ENCODE data around the gene C10orf53. TPM values are rescaled to one million over a fixed set of nuclear protein-coding genes. Genes with fewer than 3 reads are reported as not detected.

C10orf53 gene
- total RNA-seq, 2 experiments from 2014 or later: not detected

DNA sequence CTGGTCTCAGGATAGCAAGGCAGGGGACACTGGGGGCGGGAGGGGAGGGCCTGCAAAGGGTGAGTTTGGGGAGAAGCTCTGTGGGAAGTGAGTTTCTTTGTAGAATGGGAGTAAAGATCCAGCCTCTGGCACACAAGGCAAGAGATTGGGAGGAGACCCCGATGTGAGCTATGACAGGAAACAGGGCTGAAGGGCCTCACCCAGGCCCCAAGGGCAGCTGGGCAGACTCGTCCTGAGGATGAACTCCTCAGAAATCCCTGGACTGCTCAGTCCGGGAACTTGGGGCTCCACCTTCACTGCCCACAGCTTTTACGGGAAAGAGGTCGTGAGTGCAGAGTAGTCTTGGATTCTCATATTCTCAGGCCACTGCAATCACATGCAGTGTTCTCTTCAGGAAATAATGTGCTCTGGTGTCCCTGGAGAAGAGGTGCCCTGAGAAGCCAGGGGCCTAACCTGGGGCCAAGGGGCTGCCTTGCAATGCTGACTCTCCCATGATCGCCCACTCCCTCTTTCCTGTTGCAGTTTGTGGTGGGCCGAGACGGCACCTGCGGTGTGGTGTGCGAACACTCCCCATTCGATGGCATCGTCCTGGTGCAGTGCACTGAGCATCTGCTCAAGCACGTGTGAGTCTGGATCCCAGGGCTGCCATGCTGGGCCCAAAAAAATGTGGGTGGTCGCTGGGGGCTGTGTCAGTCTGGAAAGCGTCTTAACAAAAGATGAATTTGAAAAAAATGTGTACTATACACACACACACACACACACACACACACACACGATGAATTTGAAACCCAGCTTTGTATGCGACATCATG is 31.3 kb upstream of the C10orf53 start:
- CTCF ChIA-PET: no interaction called here
- no peak overlapping the region for H3K27ac Mint-ChIP-seq
- H3K27me3 Mint-ChIP-seq: peaks cover 22% of the 10 kb centered on the region
- peaks cover 26% of the 10 kb centered on the region for H3K4me1 Mint-ChIP-seq
- peak; percentile 34 for DNase-seq
- no peak for ATAC-seq
- H3K36me3 Mint-ChIP-seq: no peaks in the 10 kb centered on the region
- no peak overlapping the region for H3K4me3 Mint-ChIP-seq
- no peaks in the 10 kb centered on the region for H3K9me3 Mint-ChIP-seq (ENCODE audit: low read depth)

- CTCF ChIA-PET: no interaction called here
- Mint-ChIP-seq H3K4me3 (peak overlapping the region; percentile 4), H3K36me3 (no peaks in the 10 kb centered on the region), H3K9me3 (ENCODE audit: low read depth) (no peaks in the 10 kb centered on the region), H3K27ac (peak overlapping the region; percentile 70), H3K27me3 (peaks cover 22% of the 10 kb centered on the region), H3K4me1 (peaks cover 26% of the 10 kb centered on the region)
- ATAC-seq (peak; percentile 84), DNase-seq (peak; percentile 87)
Observed at GRCh38 chr10:49649294-49649693, 30.2 kb upstream of the C10orf53 start.

DNA sequence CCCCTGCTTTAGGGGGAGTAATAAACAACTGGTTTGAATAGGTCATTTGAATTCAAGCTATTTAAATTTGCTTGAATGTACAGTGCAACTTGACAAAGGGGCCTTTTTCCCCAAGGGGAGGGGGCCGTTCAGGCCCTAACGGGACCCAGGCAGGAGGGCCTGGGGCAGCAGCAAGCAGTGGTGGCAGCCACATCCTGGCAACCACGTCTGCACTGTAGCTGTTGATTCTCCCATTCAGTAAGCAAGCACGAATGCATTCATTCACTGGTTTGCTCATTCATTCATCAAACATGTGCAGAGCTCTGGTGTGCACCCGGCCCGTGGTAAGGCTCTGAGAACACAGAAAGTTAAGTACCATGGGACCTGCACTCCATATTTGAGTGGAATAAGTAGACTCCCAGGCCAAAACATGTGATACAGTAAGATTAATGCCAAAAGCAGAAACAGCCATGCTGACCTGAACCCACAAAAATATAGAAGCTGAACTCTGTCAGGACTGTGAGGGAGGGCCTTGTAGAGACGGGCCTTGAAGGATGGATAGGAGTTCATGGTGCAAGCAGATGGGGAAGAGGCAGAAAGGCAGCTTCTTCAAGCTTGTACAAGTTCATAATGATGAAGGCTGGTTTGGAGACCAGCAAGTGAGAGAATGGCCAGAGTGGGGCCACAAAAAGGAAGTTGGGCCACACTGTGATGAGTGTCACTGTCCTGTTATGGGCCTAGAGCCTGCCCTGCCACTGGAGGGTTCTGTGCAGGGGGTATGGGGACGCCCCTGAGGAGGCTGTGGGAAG is 29.3 kb upstream of the C10orf53 start:
- Mint-ChIP-seq H3K9me3 (ENCODE audit: low read depth) (no peaks in the 10 kb centered on the region), H3K27me3 (peaks cover 19% of the 10 kb centered on the region), H3K36me3 (no peaks in the 10 kb centered on the region), H3K4me3 (no peak overlapping the region), H3K27ac (peak overlapping the region; percentile 70), H3K4me1 (peaks cover 26% of the 10 kb centered on the region)
- ATAC-seq: peak; percentile 69
- DNase-seq: peak; percentile 69
- CTCF ChIA-PET: interaction anchor here (1.1 kb wide), 1 partner anchor 52 kb away, joined by 4 read pairs; no protein-coding TSS in a partner anchor

GRCh38 chr10:49650724-49651034 is 28.8 kb upstream of the C10orf53 start:
- Mint-ChIP-seq H3K36me3 (no peaks in the 10 kb centered on the region), H3K4me1 (peaks cover 26% of the 10 kb centered on the region), H3K4me3 (no peak overlapping the region), H3K27ac (no peak overlapping the region), H3K9me3 (ENCODE audit: low read depth) (no peaks in the 10 kb centered on the region), H3K27me3 (peaks cover 19% of the 10 kb centered on the region)
- DNase-seq (peak; percentile 22), ATAC-seq (no peak)
- CTCF ChIA-PET: interaction anchor here (1.1 kb wide), 1 partner anchor 52 kb away, joined by 4 read pairs; no protein-coding TSS in a partner anchor

GRCh38 chr10:49651039-49651835 is 28.2 kb upstream of the C10orf53 start:
- Mint-ChIP-seq H3K27me3 (peaks cover 19% of the 10 kb centered on the region), H3K36me3 (no peaks in the 10 kb centered on the region), H3K4me1 (peaks cover 26% of the 10 kb centered on the region), H3K9me3 (ENCODE audit: low read depth) (no peaks in the 10 kb centered on the region), H3K27ac (no peak overlapping the region), H3K4me3 (no peak overlapping the region)
- DNase-seq (peak; percentile 22), ATAC-seq (no peak)
- CTCF ChIA-PET: interaction anchor here (1.1 kb wide), 1 partner anchor 58 kb away, joined by 4 read pairs; no protein-coding TSS in a partner anchor

DNA sequence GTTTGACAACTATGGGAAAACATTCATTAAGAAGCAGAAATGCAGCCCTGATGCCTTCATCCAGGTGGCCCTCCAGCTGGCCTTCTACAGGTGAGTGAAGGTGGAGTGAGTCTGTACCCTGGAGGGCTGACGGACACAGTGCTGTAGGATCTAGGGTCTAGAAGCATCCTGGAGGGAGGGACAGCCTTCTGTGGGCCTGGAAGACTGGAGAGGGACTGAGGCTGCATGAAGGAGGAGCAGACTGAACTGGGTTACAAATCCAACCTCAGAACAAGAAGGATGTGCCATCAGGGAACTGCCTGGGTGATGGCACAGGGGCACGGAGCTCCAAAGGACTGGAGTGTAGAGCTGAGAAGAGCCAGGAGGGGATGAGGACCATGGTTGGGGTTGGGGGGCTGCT is 27.5 kb upstream of the C10orf53 start:
- Mint-ChIP-seq H3K27ac (no peak overlapping the region), H3K27me3 (peaks cover 25% of the 10 kb centered on the region), H3K4me1 (peaks cover 26% of the 10 kb centered on the region), H3K9me3 (ENCODE audit: low read depth) (no peaks in the 10 kb centered on the region), H3K4me3 (no peak overlapping the region), H3K36me3 (no peaks in the 10 kb centered on the region)
- ATAC-seq (no peak), DNase-seq (peak; percentile 3)
- CTCF ChIA-PET: interaction anchor here (1.1 kb wide), 1 partner anchor 59 kb away, joined by 4 read pairs; no protein-coding TSS in a partner anchor

DNA sequence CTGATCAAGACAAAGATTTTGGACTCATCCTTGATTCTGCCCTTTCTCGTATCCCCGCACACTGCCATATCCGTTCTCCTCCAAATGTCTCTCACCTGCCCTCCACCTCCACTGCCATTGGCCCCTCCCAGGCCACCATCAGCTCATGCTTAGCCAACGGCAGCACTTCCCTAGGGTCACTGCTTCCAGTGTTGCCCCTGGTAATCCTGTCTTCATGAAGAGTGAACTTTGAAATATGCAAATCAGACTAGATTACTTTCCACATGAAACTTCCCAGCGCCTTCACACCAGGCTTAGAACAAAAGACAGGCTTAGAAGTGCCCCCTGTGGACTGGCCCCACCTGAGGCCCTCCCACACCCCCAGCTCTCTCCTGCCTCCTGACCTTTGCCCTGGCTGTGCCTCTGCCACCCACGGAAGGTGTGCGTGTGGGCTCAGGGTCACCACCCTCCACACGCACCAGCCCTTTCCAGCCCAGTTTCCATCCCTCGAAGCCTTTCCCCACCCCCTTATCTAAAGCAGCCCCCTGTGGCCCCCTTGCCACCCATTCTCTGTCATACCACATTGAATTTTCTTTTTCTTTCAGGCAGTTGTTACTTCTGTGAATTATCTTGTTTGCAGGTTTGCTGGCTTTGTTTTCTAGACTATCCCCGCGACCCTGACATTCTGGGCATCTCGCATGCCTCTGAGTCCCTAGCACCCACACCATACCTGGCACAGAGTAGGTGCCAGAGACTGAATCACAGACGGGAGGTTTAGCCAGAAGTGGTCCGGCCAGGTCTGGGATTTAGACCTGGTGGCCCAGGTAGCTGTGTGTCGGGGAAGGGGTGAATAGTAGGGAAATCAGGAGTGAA is 26.8 kb upstream of the C10orf53 start:
- no peaks in the 10 kb centered on the region for H3K9me3 Mint-ChIP-seq (ENCODE audit: low read depth)
- CTCF ChIA-PET: interaction anchor here (1.1 kb wide), 1 partner anchor 59 kb away, joined by 4 read pairs; no protein-coding TSS in a partner anchor

GRCh38 chr10:49653273-49653929 is 26.1 kb upstream of the C10orf53 start:
- Mint-ChIP-seq H3K4me3 (no peak overlapping the region), H3K4me1 (peaks cover 22% of the 10 kb centered on the region), H3K9me3 (ENCODE audit: low read depth) (no peaks in the 10 kb centered on the region), H3K27me3 (peaks cover 17% of the 10 kb centered on the region), H3K36me3 (no peaks in the 10 kb centered on the region), H3K27ac (no peak overlapping the region)
- CTCF ChIA-PET: interaction anchor here (0.8 kb wide), 1 partner anchor 58 kb away, joined by 3 read pairs; no protein-coding TSS in a partner anchor
- DNase-seq (peak; percentile 25), ATAC-seq (no peak)

More for the DNA sequence above, 26.8 kb upstream of the C10orf53 start:
- H3K4me3 Mint-ChIP-seq: no peak overlapping the region
- DNase-seq (peak; percentile 25), ATAC-seq (no peak)
- peaks cover 18% of the 10 kb centered on the region for H3K27me3 Mint-ChIP-seq
- H3K36me3 Mint-ChIP-seq: no peaks in the 10 kb centered on the region
- no peak overlapping the region for H3K27ac Mint-ChIP-seq
- peaks cover 26% of the 10 kb centered on the region for H3K4me1 Mint-ChIP-seq

DNA sequence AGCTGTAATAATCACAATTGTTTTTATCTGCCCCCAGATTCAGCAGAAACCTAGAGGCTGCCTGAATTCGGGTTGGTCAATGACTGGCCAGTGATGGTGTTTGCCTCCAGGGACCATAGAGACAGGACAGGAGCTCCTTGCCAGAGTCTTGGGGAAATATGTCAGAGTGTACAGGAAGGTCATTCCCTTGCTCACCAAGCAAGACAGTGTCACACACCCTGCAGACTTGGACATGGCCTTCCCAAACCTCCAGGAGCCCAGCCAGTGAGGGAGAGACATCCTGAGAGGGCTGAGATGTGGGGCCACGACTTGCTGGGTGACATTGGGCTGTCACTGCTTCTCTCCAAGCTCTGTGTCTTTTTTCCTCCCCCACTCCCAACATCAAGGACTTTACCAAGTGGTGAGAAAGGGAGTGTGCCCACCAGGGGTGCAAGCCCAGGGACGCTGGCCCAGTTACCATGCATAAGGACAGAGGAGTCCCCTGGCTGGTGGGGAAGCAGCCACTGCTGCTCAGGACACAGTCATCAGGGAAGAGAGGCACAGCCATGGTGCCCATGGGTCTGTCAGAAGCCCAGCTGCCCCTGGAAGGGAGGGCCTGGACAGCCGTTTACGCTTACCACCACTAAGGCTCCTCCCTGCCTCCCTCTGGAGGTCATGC is 25.3 kb upstream of the C10orf53 start:
- CTCF ChIA-PET: interaction anchor here (0.8 kb wide), 1 partner anchor 59 kb away, joined by 3 read pairs; no protein-coding TSS in a partner anchor
- ATAC-seq (no peak), DNase-seq (peak; percentile 21)
- Mint-ChIP-seq H3K27ac (no peak overlapping the region), H3K27me3 (peaks cover 15% of the 10 kb centered on the region), H3K4me3 (no peak overlapping the region), H3K4me1 (peaks cover 14% of the 10 kb centered on the region), H3K9me3 (ENCODE audit: low read depth) (peaks cover 5% of the 10 kb centered on the region), H3K36me3 (no peaks in the 10 kb centered on the region)

GRCh38 chr10:49655099-49655498 is 24.4 kb upstream of the C10orf53 start:
- Mint-ChIP-seq H3K4me1 (peaks cover 5% of the 10 kb centered on the region), H3K36me3 (no peaks in the 10 kb centered on the region), H3K9me3 (ENCODE audit: low read depth) (peaks cover 10% of the 10 kb centered on the region), H3K4me3 (no peak overlapping the region), H3K27me3 (peaks cover 15% of the 10 kb centered on the region), H3K27ac (no peak overlapping the region)
- CTCF ChIA-PET: no interaction called here
- peak; percentile 35 for DNase-seq
- no peak for ATAC-seq

DNA sequence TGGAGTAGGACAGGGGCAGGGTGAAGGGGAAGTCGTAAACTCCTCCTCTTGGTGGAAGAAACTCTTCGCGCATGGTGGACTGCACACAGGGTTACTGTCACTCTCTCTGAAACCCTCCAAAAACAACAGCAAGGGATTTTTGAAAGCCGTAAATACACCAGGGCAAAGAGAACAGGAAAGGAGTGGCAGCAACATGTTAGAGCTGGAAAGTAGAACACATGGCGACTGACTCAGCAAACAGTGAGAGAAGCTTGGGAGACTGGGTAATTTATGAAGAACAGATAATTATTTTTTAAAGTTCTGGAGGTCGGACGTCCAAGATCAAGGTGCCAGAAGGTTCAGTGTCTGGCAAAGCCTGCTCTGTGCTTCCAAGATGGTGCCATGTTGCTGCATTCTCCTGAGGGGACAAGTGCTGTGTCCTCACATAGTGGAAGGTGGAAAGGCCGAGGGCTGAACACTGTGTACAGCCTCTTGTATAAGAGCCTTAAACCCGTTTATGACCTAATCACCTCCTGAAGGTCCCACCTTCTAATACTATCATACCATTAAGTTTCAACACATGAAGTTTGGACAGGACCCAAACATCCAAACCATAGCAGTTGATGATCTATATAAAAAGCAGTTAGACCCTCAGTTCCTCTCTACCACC is 22.5 kb upstream of the C10orf53 start:
- DNase-seq (no peak), ATAC-seq (no peak)
- H3K4me3 Mint-ChIP-seq: no peak overlapping the region
- H3K4me1 Mint-ChIP-seq: no peaks in the 10 kb centered on the region
- no peak overlapping the region for H3K27ac Mint-ChIP-seq
- peaks cover 10% of the 10 kb centered on the region for H3K9me3 Mint-ChIP-seq (ENCODE audit: low read depth)
- peaks cover 12% of the 10 kb centered on the region for H3K27me3 Mint-ChIP-seq
- no peaks in the 10 kb centered on the region for H3K36me3 Mint-ChIP-seq
- CTCF ChIA-PET: no interaction called here
